ENCODE results near the gene INPP5F. TPM values are rescaled to one million over a fixed set of nuclear protein-coding genes. Genes with fewer than 3 reads are reported as not detected.

The INPP5F gene
- 5.8 to 8.4 TPM (median 8.0 TPM) in 5 replicates for total RNA-seq (2022; extraction: Qiagen RNA extraction; ENCODE audit: low read depth)

GRCh38 chr10:119725828-119726675 is at the start of gene INPP5F:
Gene INPP5F, plus strand, starts transcription at chr10:119726050. Its CDS starts 213 bp downstream, at chr10:119726263.

GRCh38 chr10:119872610-119872859 is 146.7 kb downstream of the INPP5F start, which contains the start of gene MCMBP:
Gene MCMBP, minus strand, starts transcription at chr10:119872843. Its CDS starts 259 bp downstream, at chr10:119872584.

Other genes starting within 250 kb of the INPP5F start
- 48.2 to 53.5 TPM (median 51.6 TPM) in 5 replicates for gene RGS10, start 183.3 kb upstream of the INPP5F start, total RNA-seq (2022; extraction: Qiagen RNA extraction; ENCODE audit: low read depth)
- 84.5 to 103 TPM (median 94.6 TPM) in 5 replicates for gene TIAL1, start 129.1 kb upstream of the INPP5F start, total RNA-seq (2022; extraction: Qiagen RNA extraction; ENCODE audit: low read depth)
- 105 to 157 TPM (median 141 TPM) in 5 replicates for gene BAG3, start 74.7 kb upstream of the INPP5F start, total RNA-seq (2022; extraction: Qiagen RNA extraction; ENCODE audit: low read depth)
- 70.9 to 98.0 TPM (median 89.0 TPM) in 5 replicates for gene MCMBP, start 146.8 kb downstream of the INPP5F start, total RNA-seq (2022; extraction: Qiagen RNA extraction; ENCODE audit: low read depth)
- 43.6 to 55.2 TPM (median 48.5 TPM) in 5 replicates for gene SEC23IP, start 166.7 kb downstream of the INPP5F start, total RNA-seq (2022; extraction: Qiagen RNA extraction; ENCODE audit: low read depth)

Measured in A549 treated with RU486 at 1 μM for 4 hours (cell line).